ENCODE results near the gene SSBP3. TPM values are rescaled to one million over a fixed set of nuclear protein-coding genes. Genes with fewer than 3 reads are reported as not detected.

The SSBP3 gene
- total and polyA plus RNA-seq, 2 of the 13 experiments (the other 11 are each of a cell fraction or from before 2014, with no cell fraction given) = 8.5 to 17.6 TPM

DNA sequence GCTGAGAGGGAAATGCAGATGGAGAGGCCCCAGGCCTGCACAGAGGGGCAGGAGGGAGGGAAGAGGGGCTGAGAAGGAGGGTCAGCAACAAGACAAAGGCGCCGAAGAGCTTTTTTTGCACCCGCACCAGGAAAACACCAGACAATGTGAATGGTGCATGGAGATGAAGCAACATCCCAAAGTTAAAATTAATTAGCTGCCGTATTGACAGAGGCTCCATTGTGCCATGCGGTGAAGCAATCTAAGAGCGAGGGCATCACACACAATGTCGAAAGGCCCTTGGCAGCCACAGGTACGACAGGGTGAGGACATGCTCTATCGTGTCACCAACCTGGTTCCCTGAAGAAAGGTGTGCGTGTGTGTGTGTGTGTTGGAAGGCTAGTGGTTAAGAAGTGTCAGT lies 41.2 kb downstream of the SSBP3 start:
- POLR2A ChIA-PET = no interaction called here
- Histone ChIP-seq H3K4me1 (ENCODE audit: insufficient read depth, low read length) (no peaks in the 10 kb centered on the region), H4K20me1 (ENCODE audit: insufficient read depth, low read length) (no peaks in the 10 kb centered on the region), H3K9ac (ENCODE audit: insufficient read depth, low read depth, low read length) (no peak overlapping the region), H3K27me3 (ENCODE audit: control insufficient read depth in 1 of 2, insufficient read depth in 2 of 2, low read length in 2 of 2) (no peaks in the 10 kb centered on the region), H3K9me3 (ENCODE audit: low read length) (no peaks in the 10 kb centered on the region), H3K4me3 (replicated peaks in 1 of 3; ENCODE audit: insufficient read depth in 1 of 3, low read depth in 2 of 3, low read length in 3 of 3) (no peak overlapping the region), H3K36me3 (replicated peaks in 1 of 2; ENCODE audit: control insufficient read depth in 1 of 2, insufficient read depth in 2 of 2, low read length in 2 of 2) (peaks cover 0 to 8% of the 10 kb centered on the region in 2 experiments; a peak in 1 of 5 replicates), H3K4me2 (ENCODE audit: low read depth, low read length) (no peak overlapping the region), H3K27ac (ENCODE audit: extremely low read length, insufficient read depth, low read length) (no peak overlapping the region), H3K79me2 (ENCODE audit: insufficient read depth, low read length) (no peaks in the 10 kb centered on the region), H2AFZ (ENCODE audit: low read length) (no peak overlapping the region)
- DNase-seq (ENCODE audit: low spot score) = no peak
- intact Hi-C loops (cut with micrococcal nuclease; ENCODE audit: unreplicated experiment) (no loop called here), in situ Hi-C loops (cut with HindIII; ENCODE audit: extremely low pct_ligation_motif_present, low pct_unique_long_range_greater_than_20kb) (no loop called here)
- CTCF ChIA-PET (ENCODE audit: low intra/inter-chr PET ratio, low total read pairs) = no interaction called here
- no peak for ATAC-seq
- BruUV-seq (replicated peaks) = no TSS peak
- WGBS (ENCODE audit: low lambda C conversion rate) = 93% methylated on average over 10 of the region's 10 CpGs
- TF ChIP-seq CEBPB (IDR thresholded peaks at IDR 0.05; ENCODE audit: borderline replicate concordance, low read depth, low read length) (0 out of 2 replicates have a peak, but pooled peaks have one; percentile 4), MYC (CRISPR knock-in tag; IDR thresholded peaks at IDR 0.05; ENCODE audit: borderline replicate concordance) (no peak)
- FAIRE-seq = no peak

DNA sequence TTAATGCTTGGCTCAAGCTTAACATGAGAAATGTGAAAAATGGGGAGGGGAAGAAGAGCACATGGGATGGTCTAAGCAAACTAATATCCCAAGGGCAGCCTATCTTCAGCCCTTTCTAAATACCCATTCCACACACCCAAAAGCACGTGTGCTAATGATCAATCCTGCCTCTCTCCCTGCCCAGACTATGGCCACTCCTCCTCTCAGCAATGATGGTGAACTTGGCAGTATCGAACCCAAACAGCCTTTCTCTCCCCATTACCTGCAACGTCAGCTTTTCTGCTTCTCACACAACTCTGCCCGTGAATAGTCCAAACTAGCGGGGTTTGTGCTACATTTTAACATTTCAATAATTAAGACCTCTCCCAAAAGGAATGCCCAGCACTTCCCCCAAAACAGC lies 41.6 kb downstream of the SSBP3 start:
- Histone ChIP-seq H3K27ac (ENCODE audit: extremely low read length, insufficient read depth, low read length) (no peak overlapping the region), H3K79me2 (ENCODE audit: insufficient read depth, low read length) (no peaks in the 10 kb centered on the region), H3K4me2 (ENCODE audit: low read depth, low read length) (no peak overlapping the region), H3K9me3 (ENCODE audit: low read length) (no peaks in the 10 kb centered on the region), H3K36me3 (replicated peaks in 1 of 2; ENCODE audit: control insufficient read depth in 1 of 2, insufficient read depth in 2 of 2, low read length in 2 of 2) (peaks cover 0 to 4% of the 10 kb centered on the region in 2 experiments; a peak in 2 of 5 replicates), H3K27me3 (ENCODE audit: control insufficient read depth in 1 of 2, insufficient read depth in 2 of 2, low read length in 2 of 2) (no peaks in the 10 kb centered on the region), H4K20me1 (ENCODE audit: insufficient read depth, low read length) (no peaks in the 10 kb centered on the region), H2AFZ (ENCODE audit: low read length) (no peak overlapping the region), H3K9ac (ENCODE audit: insufficient read depth, low read depth, low read length) (no peak overlapping the region), H3K4me1 (ENCODE audit: insufficient read depth, low read length) (no peaks in the 10 kb centered on the region), H3K4me3 (replicated peaks in 1 of 3; ENCODE audit: insufficient read depth in 1 of 3, low read depth in 2 of 3, low read length in 3 of 3) (no peak overlapping the region)
- in situ Hi-C loops (cut with HindIII; ENCODE audit: extremely low pct_ligation_motif_present, low pct_unique_long_range_greater_than_20kb) (no loop called here), intact Hi-C loops (cut with micrococcal nuclease; ENCODE audit: unreplicated experiment) (no loop called here)
- POLR2A ChIA-PET = no interaction called here
- CTCF ChIA-PET (ENCODE audit: low intra/inter-chr PET ratio, low total read pairs) = no interaction called here
- TF ChIP-seq ZNF143 (CRISPR knock-in tag; IDR thresholded peaks at IDR 0.05) = no peak
- TF ChIP-seq TBX3 (IDR thresholded peaks at IDR 0.05; ENCODE audit: borderline replicate concordance) = no peak
- no peak for TF ChIP-seq RORA (CRISPR knock-in tag; IDR thresholded peaks at IDR 0.05)
- no peak for TF ChIP-seq AKAP8 (CRISPR knock-in tag; IDR thresholded peaks at IDR 0.05)
- TF ChIP-seq SATB2 (CRISPR knock-in tag; IDR thresholded peaks at IDR 0.05) = no peak
- TF ChIP-seq MAFK (conservative IDR thresholded peaks at IDR 0.05 in 1 of 2, IDR thresholded peaks at IDR 0.05 in 1 of 2; ENCODE audit: low read length in 2 of 2) = peak in 1 of 2 experiments; percentile 15; a peak in 1 of 4 replicates
- no peak for TF ChIP-seq ZNF3 (CRISPR knock-in tag; IDR thresholded peaks at IDR 0.05)
- WGBS (ENCODE audit: low lambda C conversion rate) = 97% methylated on average over 5 of the region's 5 CpGs
- no peak for ATAC-seq
- no TSS peak for BruUV-seq (replicated peaks)
- no peak for FAIRE-seq
- no peak for DNase-seq (ENCODE audit: low spot score)
